Measurements from ENCODE around the gene ST7. TPM values are rescaled to one million over a fixed set of nuclear protein-coding genes. Genes with fewer than 3 reads are reported as not detected.

The ST7 gene
- total and polyA plus RNA-seq, 2 of the 13 experiments (the other 11 are each of a cell fraction or from before 2014, with no cell fraction given) = 17.3 to 23.5 TPM

DNA sequence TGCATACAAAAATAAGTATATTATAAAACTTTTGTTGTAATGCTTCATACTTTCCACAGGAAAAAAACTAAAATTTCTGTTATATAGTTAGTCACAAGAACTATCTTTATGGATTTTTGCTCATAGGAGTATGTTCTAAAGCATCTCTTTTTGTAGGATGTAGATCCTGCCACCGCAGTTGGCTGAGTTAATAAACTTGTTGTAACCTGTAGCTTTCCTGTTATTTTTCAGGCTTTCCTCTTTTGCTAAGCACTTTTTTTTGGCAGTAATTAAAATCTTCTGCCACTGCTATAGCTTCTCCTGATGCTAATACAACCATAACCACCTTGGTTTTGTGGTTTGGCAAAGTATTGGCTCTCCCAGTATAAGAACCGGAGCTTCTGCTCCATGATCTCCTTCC is 309.2 kb downstream of the ST7 start:
- H3K4me3 ChIP-seq (replicated peaks in 1 of 3; ENCODE audit: insufficient read depth in 1 of 3, low read depth in 2 of 3, low read length in 3 of 3) = no peak overlapping the region
- no peaks in the 10 kb centered on the region for H3K9me3 ChIP-seq (ENCODE audit: low read length)
- no TSS peak for BruUV-seq (replicated peaks)
- ChIA-PET CTCF (ENCODE audit: low intra/inter-chr PET ratio, low total read pairs) (no interaction called here), POLR2A (no interaction called here)
- H3K4me2 ChIP-seq (ENCODE audit: low read depth, low read length) = no peak overlapping the region
- H4K20me1 ChIP-seq (ENCODE audit: insufficient read depth, low read length) = no peaks in the 10 kb centered on the region
- ATAC-seq (no peak), FAIRE-seq (no peak), DNase-seq (ENCODE audit: low spot score) (no peak)
- no peaks in the 10 kb centered on the region for H3K79me2 ChIP-seq (ENCODE audit: insufficient read depth, low read length)
- no peak overlapping the region for H3K27ac ChIP-seq (ENCODE audit: extremely low read length, insufficient read depth, low read length)
- no peaks in the 10 kb centered on the region for H3K36me3 ChIP-seq (replicated peaks in 1 of 2; ENCODE audit: control insufficient read depth in 1 of 2, insufficient read depth in 2 of 2, low read length in 2 of 2)
- 64% methylated on average over 2 of the region's 2 CpGs for WGBS (ENCODE audit: low lambda C conversion rate)
- no peak overlapping the region for H2AFZ ChIP-seq (ENCODE audit: low read length)
- no peaks in the 10 kb centered on the region for H3K27me3 ChIP-seq (ENCODE audit: control insufficient read depth in 1 of 2, insufficient read depth in 2 of 2, low read length in 2 of 2)
- TF ChIP-seq, protein P1, sequence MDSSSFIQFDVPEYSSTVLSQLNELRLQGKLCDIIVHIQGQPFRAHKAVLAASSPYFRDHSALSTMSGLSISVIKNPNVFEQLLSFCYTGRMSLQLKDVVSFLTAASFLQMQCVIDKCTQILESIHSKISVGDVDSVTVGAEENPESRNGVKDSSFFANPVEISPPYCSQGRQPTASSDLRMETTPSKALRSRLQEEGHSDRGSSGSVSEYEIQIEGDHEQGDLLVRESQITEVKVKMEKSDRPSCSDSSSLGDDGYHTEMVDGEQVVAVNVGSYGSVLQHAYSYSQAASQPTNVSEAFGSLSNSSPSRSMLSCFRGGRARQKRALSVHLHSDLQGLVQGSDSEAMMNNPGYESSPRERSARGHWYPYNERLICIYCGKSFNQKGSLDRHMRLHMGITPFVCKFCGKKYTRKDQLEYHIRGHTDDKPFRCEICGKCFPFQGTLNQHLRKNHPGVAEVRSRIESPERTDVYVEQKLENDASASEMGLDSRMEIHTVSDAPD (CRISPR knock-in tag; IDR thresholded peaks at IDR 0.05) = no peak
- TF ChIP-seq KLF12 (CRISPR knock-in tag; IDR thresholded peaks at IDR 0.05; ENCODE audit: borderline replicate concordance) = no peak
- no peak for TF ChIP-seq ZSCAN30 (CRISPR knock-in tag; IDR thresholded peaks at IDR 0.05)
- no peak for TF ChIP-seq ZNF563 (CRISPR knock-in tag; IDR thresholded peaks at IDR 0.05)
- TF ChIP-seq ZNF773 (CRISPR knock-in tag; IDR thresholded peaks at IDR 0.05; ENCODE audit: borderline replicate concordance) = no peak
- TF ChIP-seq, protein P2, sequence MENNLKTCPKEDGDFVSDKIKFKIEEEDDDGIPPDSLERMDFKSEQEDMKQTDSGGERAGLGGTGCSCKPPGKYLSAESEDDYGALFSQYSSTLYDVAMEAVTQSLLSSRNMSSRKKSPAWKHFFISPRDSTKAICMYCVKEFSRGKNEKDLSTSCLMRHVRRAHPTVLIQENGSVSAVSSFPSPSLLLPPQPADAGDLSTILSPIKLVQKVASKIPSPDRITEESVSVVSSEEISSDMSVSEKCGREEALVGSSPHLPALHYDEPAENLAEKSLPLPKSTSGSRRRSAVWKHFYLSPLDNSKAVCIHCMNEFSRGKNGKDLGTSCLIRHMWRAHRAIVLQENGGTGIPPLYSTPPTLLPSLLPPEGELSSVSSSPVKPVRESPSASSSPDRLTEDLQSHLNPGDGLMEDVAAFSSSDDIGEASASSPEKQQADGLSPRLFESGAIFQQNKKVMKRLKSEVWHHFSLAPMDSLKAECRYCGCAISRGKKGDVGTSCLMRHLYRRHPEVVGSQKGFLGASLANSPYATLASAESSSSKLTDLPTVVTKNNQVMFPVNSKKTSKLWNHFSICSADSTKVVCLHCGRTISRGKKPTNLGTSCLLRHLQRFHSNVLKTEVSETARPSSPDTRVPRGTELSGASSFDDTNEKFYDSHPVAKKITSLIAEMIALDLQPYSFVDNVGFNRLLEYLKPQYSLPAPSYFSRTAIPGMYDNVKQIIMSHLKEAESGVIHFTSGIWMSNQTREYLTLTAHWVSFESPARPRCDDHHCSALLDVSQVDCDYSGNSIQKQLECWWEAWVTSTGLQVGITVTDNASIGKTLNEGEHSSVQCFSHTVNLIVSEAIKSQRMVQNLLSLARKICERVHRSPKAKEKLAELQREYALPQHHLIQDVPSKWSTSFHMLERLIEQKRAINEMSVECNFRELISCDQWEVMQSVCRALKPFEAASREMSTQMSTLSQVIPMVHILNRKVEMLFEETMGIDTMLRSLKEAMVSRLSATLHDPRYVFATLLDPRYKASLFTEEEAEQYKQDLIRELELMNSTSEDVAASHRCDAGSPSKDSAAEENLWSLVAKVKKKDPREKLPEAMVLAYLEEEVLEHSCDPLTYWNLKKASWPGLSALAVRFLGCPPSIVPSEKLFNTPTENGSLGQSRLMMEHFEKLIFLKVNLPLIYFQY (CRISPR knock-in tag; IDR thresholded peaks at IDR 0.05; ENCODE audit: borderline replicate concordance) = no peak
- TF ChIP-seq NR1H2 (CRISPR knock-in tag; IDR thresholded peaks at IDR 0.05; ENCODE audit: borderline replicate concordance, low read depth) = no peak
- TF ChIP-seq SRF (IDR thresholded peaks at IDR 0.05; ENCODE audit: low read depth, low read length) = no peak
- TF ChIP-seq FOXP1 (IDR thresholded peaks at IDR 0.05) = no peak
- no peak for TF ChIP-seq FOXP1 (CRISPR knock-in tag; IDR thresholded peaks at IDR 0.05)
- no peak for TF ChIP-seq ZFP1 (CRISPR knock-in tag; IDR thresholded peaks at IDR 0.05)
- TF ChIP-seq SOX13 (IDR thresholded peaks at IDR 0.05) = no peak
- TF ChIP-seq SOX13 (CRISPR knock-in tag; conservative IDR thresholded peaks at IDR 0.05 in 1 of 2, IDR thresholded peaks at IDR 0.05 in 1 of 2) = no peak
- TF ChIP-seq GABPA (IDR thresholded peaks at IDR 0.05; ENCODE audit: low read depth, low read length) = no peak
- TF ChIP-seq GABPA (CRISPR knock-in tag; IDR thresholded peaks at IDR 0.05; ENCODE audit: low read depth) = no peak
- TF ChIP-seq, protein P3, sequence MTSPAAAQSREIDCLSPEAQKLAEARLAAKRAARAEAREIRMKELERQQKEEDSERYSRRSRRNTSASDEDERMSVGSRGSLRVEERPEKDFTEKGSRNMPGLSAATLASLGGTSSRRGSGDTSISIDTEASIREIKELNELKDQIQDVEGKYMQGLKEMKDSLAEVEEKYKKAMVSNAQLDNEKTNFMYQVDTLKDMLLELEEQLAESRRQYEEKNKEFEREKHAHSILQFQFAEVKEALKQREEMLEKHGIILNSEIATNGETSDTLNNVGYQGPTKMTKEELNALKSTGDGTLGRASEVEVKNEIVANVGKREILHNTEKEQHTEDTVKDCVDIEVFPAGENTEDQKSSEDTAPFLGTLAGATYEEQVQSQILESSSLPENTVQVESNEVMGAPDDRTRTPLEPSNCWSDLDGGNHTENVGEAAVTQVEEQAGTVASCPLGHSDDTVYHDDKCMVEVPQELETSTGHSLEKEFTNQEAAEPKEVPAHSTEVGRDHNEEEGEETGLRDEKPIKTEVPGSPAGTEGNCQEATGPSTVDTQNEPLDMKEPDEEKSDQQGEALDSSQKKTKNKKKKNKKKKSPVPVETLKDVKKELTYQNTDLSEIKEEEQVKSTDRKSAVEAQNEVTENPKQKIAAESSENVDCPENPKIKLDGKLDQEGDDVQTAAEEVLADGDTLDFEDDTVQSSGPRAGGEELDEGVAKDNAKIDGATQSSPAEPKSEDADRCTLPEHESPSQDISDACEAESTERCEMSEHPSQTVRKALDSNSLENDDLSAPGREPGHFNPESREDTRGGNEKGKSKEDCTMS (CRISPR knock-in tag; conservative IDR thresholded peaks at IDR 0.05) = no peak
- no peak for TF ChIP-seq ZNF256 (CRISPR knock-in tag; conservative IDR thresholded peaks at IDR 0.05)
- no peaks in the 10 kb centered on the region for H3K4me1 ChIP-seq (ENCODE audit: insufficient read depth, low read length)
- intact Hi-C loops (cut with micrococcal nuclease; ENCODE audit: unreplicated experiment) = no loop called here
- H3K9ac ChIP-seq (ENCODE audit: insufficient read depth, low read depth, low read length) = no peak overlapping the region
- in situ Hi-C loops (cut with HindIII; ENCODE audit: extremely low pct_ligation_motif_present, low pct_unique_long_range_greater_than_20kb) = no loop called here
